HG03039 (cell line): Measurements from ENCODE around the gene CRLF3.
A peak's percentile ranks its signal among the peaks of the same experiment; 100 is the strongest.
"Not testable (repeated sequence)": the region's sequence is repeated elsewhere in the genome, so short reads cannot be mapped to it uniquely, and the experiment has no call there.

ENCODE experiments used
- ATAC-seq: cut with Tn5 transposase; IDR thresholded peaks from one replicate; pipeline ENCODE4 v1.9.1; 2021; ENCODE audit warnings: mild to moderate bottlenecking, moderate library complexity; ENCODE audit not compliant: unreplicated experiment

CRLF3 gene

GRCh38 chr17:30824356-30825145 lies at the start of gene CRLF3:
Gene CRLF3, minus strand, starts transcription at chr17:30824692. Its CDS starts 41 bp downstream, at chr17:30824651.
- ATAC-seq = peak; percentile 84

- no peak for ATAC-seq
These were observed 44.5 kb upstream of the CRLF3 start for GRCh38 chr17:30869005-30869404.

GRCh38 chr17:30864636-30865035 lies 40.1 kb upstream of the CRLF3 start:
- no peak for ATAC-seq

- ATAC-seq = no peak
These were observed 34.2 kb upstream of the CRLF3 start for GRCh38 chr17:30858556-30859250.

- ATAC-seq = no peak
These were observed 29.7 kb upstream of the CRLF3 start for GRCh38 chr17:30854146-30854545.

- no peak for ATAC-seq
These were observed 23.5 kb upstream of the CRLF3 start for GRCh38 chr17:30848021-30848420.

- no peak for ATAC-seq
These were observed 16.3 kb upstream of the CRLF3 start for GRCh38 chr17:30840771-30841170.

GRCh38 chr17:30838202-30838807 lies 13.8 kb upstream of the CRLF3 start:
- ATAC-seq = no peak

- ATAC-seq = no peak
These were observed 8.1 kb upstream of the CRLF3 start for GRCh38 chr17:30832438-30833124.

GRCh38 chr17:30831663-30832437 lies 7.4 kb upstream of the CRLF3 start, which contains the start of gene ATAD5:
Gene ATAD5, plus strand, starts transcription at chr17:30831966. Its CDS starts 382 bp downstream, at chr17:30832348.
- ATAC-seq = peak; percentile 75

- no peak for ATAC-seq
These were observed 6.8 kb upstream of the CRLF3 start for GRCh38 chr17:30831257-30831656.

- ATAC-seq = no peak
These were observed 4.5 kb upstream of the CRLF3 start for GRCh38 chr17:30829022-30829421.

GRCh38 chr17:30827082-30827481 lies 2.6 kb upstream of the CRLF3 start:
- no peak for ATAC-seq

- ATAC-seq = peak; percentile 17
These were observed 513 bp downstream of the CRLF3 start for GRCh38 chr17:30824002-30824355.

- no peak for ATAC-seq
These were observed 1.1 kb downstream of the CRLF3 start for GRCh38 chr17:30823421-30823820.

GRCh38 chr17:30822919-30823318 lies 1.6 kb downstream of the CRLF3 start:
- not testable (repeated sequence) for ATAC-seq

- ATAC-seq = no peak
These were observed 2.4 kb downstream of the CRLF3 start for GRCh38 chr17:30821871-30822723.

- no peak for ATAC-seq
These were observed 4.4 kb downstream of the CRLF3 start for GRCh38 chr17:30819971-30820705.

- ATAC-seq = no peak
These were observed 8.3 kb downstream of the CRLF3 start for GRCh38 chr17:30816165-30816564.
